Measurements from ENCODE around the gene CTNNA2. TPM values are rescaled to one million over a fixed set of nuclear protein-coding genes. Genes with fewer than 3 reads are reported as not detected.

Gene CTNNA2
- total and polyA plus RNA-seq, 9 of the 15 experiments (the other 6 are each of a cell fraction or from before 2014, with no cell fraction given), result 0.03 to 0.40 (median 0.15) TPM

GRCh38 chr2:79982445-79982844, 469.6 kb downstream of the CTNNA2 start:
- no peaks in the 10 kb centered on the region for H3K27me3 ChIP-seq (ENCODE audit: control insufficient read depth in 2 of 2, insufficient read depth in 2 of 2, low read length in 2 of 2)
- ChIA-PET CTCF (ENCODE audit: low intra/inter-chr PET ratio) (no interaction called here), POLR2A (no interaction called here)
- no peaks in the 10 kb centered on the region for H3K4me1 ChIP-seq (replicated peaks in 1 of 2; ENCODE audit: control insufficient read depth in 2 of 2, insufficient read depth in 2 of 2, low read length in 2 of 2)
- no peaks in the 10 kb centered on the region for H3K79me2 ChIP-seq (ENCODE audit: control insufficient read depth, insufficient read depth, low read length)
- TF ChIP-seq CTCF (IDR thresholded peaks at IDR 0.05 in 2 of 3, conservative IDR thresholded peaks at IDR 0.05 in 1 of 3; ENCODE audit: insufficient read depth in 2 of 3, low read depth in 1 of 3, low read length in 3 of 3) (peak; percentile 54 to 66 (median 56)), RAD21 (CRISPR knock-in tag; conservative IDR thresholded peaks at IDR 0.05 in 1 of 2, IDR thresholded peaks at IDR 0.05 in 1 of 2) (peak in 1 of 2 experiments; percentile 51; a peak in 2 of 4 replicates), ZNF384 (IDR thresholded peaks at IDR 0.05; ENCODE audit: low read depth, low read length) (peak; percentile 53; the same call in 1 of the 2 replicates), NCOA2 (IDR thresholded peaks at IDR 0.05; ENCODE audit: partially characterized antibody in 2 of 2) (peak in 1 of 2 experiments; percentile 10), SMC3 (conservative IDR thresholded peaks at IDR 0.05; ENCODE audit: insufficient read depth, low read depth, low read length) (0 out of 2 replicates have a peak, but pooled peaks have one; percentile 23), ZKSCAN1 (IDR thresholded peaks at IDR 0.05; ENCODE audit: low read depth, low read length) (peak; percentile 94), NFIX (CRISPR knock-in tag; IDR thresholded peaks at IDR 0.05; ENCODE audit: low read depth) (no peak), CTCFL (IDR thresholded peaks at IDR 0.05; ENCODE audit: borderline replicate concordance, insufficient read depth, low read depth, low read length, poor library complexity, severe bottlenecking) (peak; percentile 11)
- TF ChIP-seq, protein P1, sequence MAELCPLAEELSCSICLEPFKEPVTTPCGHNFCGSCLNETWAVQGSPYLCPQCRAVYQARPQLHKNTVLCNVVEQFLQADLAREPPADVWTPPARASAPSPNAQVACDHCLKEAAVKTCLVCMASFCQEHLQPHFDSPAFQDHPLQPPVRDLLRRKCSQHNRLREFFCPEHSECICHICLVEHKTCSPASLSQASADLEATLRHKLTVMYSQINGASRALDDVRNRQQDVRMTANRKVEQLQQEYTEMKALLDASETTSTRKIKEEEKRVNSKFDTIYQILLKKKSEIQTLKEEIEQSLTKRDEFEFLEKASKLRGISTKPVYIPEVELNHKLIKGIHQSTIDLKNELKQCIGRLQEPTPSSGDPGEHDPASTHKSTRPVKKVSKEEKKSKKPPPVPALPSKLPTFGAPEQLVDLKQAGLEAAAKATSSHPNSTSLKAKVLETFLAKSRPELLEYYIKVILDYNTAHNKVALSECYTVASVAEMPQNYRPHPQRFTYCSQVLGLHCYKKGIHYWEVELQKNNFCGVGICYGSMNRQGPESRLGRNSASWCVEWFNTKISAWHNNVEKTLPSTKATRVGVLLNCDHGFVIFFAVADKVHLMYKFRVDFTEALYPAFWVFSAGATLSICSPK (IDR thresholded peaks at IDR 0.05; ENCODE audit: borderline replicate concordance), result no peak
- H3K9me1 ChIP-seq (ENCODE audit: control insufficient read depth, insufficient read depth, low read length), result no peaks in the 10 kb centered on the region
- H2AFZ ChIP-seq (ENCODE audit: low read depth, low read length), result no peak overlapping the region
- peak; percentile 82 for FAIRE-seq
- no peaks in the 10 kb centered on the region for H3K9me3 ChIP-seq (replicated peaks; ENCODE audit: control insufficient read depth, insufficient read depth, low read depth, low read length)
- BruUV-seq (replicated peaks), result no TSS peak
- WGBS (ENCODE audit: insufficient coverage, low coverage, missing lambda C conversion rate), result 0% methylated on average over 4 of the region's 4 CpGs
- H3K4me2 ChIP-seq (ENCODE audit: insufficient read depth, low read length), result no peak overlapping the region
- DNase-seq (ENCODE audit: extremely low read depth in 1 of 4, low spot score in 3 of 4), result peak; percentile 33 to 58 (median 39)
- no peak overlapping the region for H3K4me3 ChIP-seq
- no peak overlapping the region for H3K27ac ChIP-seq (ENCODE audit: extremely low read depth, low read depth, low read length)
- no peaks in the 10 kb centered on the region for H4K20me1 ChIP-seq (replicated peaks; ENCODE audit: control insufficient read depth, insufficient read depth, low read length)
- H3K9ac ChIP-seq (ENCODE audit: insufficient read depth in 1 of 2, low read depth in 2 of 2, low read length in 2 of 2), result no peak overlapping the region
- no peaks in the 10 kb centered on the region for H3K36me3 ChIP-seq (ENCODE audit: control insufficient read depth, insufficient read depth, low read length)
- in situ Hi-C loops (cut with MboI) (no loop called here), intact Hi-C loops (cut with micrococcal nuclease) (loop anchor here (1.0 kb wide), 1 partner anchor 46 kb away; no protein-coding TSS in a partner anchor)
- peak; percentile 90 for ATAC-seq

Data from K562 (cell line).